ENCODE data around the gene FGFRL1.

FGFRL1 gene

GRCh38 chr4:1006856-1007255 is 4.6 kb upstream of the FGFRL1 start:
- no peak for DNase-seq (ENCODE audit: low spot score)

GRCh38 chr4:1008840-1009541 is 2.4 kb upstream of the FGFRL1 start:
- DNase-seq (ENCODE audit: low spot score): no peak

- peak; percentile 70 for DNase-seq (ENCODE audit: low spot score)
Measured at GRCh38 chr4:1009542-1010394, 1.7 kb upstream of the FGFRL1 start.

GRCh38 chr4:1010395-1011021 is 918 bp upstream of the FGFRL1 start:
- peak; percentile 74 for DNase-seq (ENCODE audit: low spot score)

- DNase-seq (ENCODE audit: low spot score): no peak
Measured at GRCh38 chr4:1011666-1012033, 224 bp downstream of the FGFRL1 start.

- peak; percentile 75 for DNase-seq (ENCODE audit: low spot score)
Measured at GRCh38 chr4:1012034-1012739, 761 bp downstream of the FGFRL1 start.

- no peak for DNase-seq (ENCODE audit: low spot score)
Measured at GRCh38 chr4:1013225-1014073, 2.0 kb downstream of the FGFRL1 start.

GRCh38 chr4:1014291-1015167 is 3.1 kb downstream of the FGFRL1 start:
- DNase-seq (ENCODE audit: low spot score): no peak

GRCh38 chr4:1015179-1015578 is 3.8 kb downstream of the FGFRL1 start:
- DNase-seq (ENCODE audit: low spot score): no peak

GRCh38 chr4:1015746-1016145 is 4.3 kb downstream of the FGFRL1 start:
- DNase-seq (ENCODE audit: low spot score): no peak

GRCh38 chr4:1017211-1017610 is 5.8 kb downstream of the FGFRL1 start:
- DNase-seq (ENCODE audit: low spot score): no peak

- DNase-seq (ENCODE audit: low spot score): no peak
Measured at GRCh38 chr4:1017706-1018105, 6.3 kb downstream of the FGFRL1 start.

GRCh38 chr4:1018147-1019020 is 7.0 kb downstream of the FGFRL1 start:
- DNase-seq (ENCODE audit: low spot score): no peak

- DNase-seq (ENCODE audit: low spot score): no peak
Measured at GRCh38 chr4:1019320-1019719, 7.9 kb downstream of the FGFRL1 start.

GRCh38 chr4:1019729-1020470 is 8.5 kb downstream of the FGFRL1 start:
- DNase-seq (ENCODE audit: low spot score): no peak

- no peak for DNase-seq (ENCODE audit: low spot score)
Measured at GRCh38 chr4:1021386-1022050, 10.1 kb downstream of the FGFRL1 start.

- DNase-seq (ENCODE audit: low spot score): no peak
Measured at GRCh38 chr4:1022051-1022738, 10.8 kb downstream of the FGFRL1 start.

- DNase-seq (ENCODE audit: low spot score): peak; percentile 94
Measured at GRCh38 chr4:1022739-1023066, 11.3 kb downstream of the FGFRL1 start.
